Stimulated activated CD4-positive, alpha-beta T cell treated with anti-CD3 and anti-CD28 coated beads, Interleukin-1b, Interleukin-23, amount 100 ng/mL, for 48 hours (primary cell): ENCODE results near the gene SLC26A1.
"Not testable (repeated sequence)": the region's sequence is repeated elsewhere in the genome, so short reads cannot be mapped to it uniquely, and the experiment has no call there.

Source experiments
- DNase-seq: peaks from one replicate; pipeline ENCODE4 v3.0.0-alpha.2; 2020

The SLC26A1 gene

GRCh38 chr4:978957-979701, 14.1 kb downstream of the SLC26A1 start:
- DNase-seq: no peak

GRCh38 chr4:976016-976415, 17.2 kb downstream of the SLC26A1 start:
- DNase-seq: not testable (repeated sequence)

DNA sequence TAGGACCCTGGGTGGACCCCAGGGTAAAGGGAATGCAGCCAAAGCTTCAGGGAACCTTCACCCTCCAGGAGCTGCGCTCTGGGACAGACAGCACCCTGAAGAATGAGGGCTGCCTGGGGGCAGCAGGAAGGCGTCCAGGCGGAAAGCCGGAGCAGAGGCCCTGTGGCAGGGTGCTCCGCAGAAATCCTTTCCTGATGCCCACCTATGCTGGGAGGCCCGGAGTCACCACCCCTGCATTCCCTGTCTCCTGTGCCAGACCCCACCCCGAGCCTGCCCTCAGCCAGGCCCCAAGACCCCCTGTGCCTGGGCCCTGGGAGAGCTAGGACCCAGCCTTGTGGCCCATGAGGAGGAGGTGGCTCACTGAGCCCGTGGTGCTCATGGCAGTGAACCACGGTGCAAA, 18.5 kb downstream of the SLC26A1 start:
- DNase-seq: no peak

GRCh38 chr4:973431-974397, 19.5 kb downstream of the SLC26A1 start, which contains the start of gene DGKQ:
Gene DGKQ (minus strand): TSS chr4:973569. CDS start chr4:973482, 87 bp downstream.
- peak; percentile 86 for DNase-seq

DNA sequence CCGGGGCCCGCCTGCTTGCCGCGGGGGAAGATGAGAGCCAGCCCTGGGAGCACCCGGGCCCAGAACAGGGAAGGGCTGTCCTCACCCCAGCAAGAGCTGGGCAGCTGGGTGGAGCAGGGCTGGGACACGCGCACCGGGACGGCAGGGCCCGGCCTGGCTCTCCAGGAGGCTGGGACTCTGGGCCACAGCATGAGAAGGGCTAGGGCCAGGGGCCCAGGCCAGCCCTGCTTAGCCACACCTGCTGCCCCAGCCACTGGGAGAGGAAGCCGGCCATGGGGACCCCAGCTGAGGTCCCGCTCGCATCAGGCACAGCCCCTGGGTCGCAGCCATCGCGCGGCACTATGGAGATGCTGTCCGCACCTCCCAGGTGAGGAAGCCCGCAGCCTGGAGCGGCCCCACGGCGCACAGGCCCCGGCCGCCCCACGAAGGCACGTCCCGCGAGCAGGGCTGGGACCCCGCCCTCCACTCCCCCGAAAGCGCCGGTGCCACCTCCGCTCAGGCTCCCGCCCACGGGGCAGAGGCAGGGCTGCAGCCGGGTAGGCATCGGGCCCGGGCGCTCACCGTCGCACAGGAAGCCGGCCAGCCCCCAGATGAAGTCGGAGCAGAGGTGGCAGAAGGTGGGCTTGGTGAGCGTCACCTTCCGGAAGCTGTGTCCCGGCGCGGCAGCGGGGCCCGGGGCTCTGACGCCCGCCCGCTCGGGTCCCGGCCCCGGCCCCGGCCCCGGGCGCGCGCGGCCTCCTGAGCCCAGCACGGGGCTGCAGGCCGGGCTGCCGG, 20.4 kb downstream of the SLC26A1 start:
- peak; percentile 46 for DNase-seq

GRCh38 chr4:971666-972500, 21.3 kb downstream of the SLC26A1 start:
- DNase-seq: no peak

GRCh38 chr4:970854-971520, 22.2 kb downstream of the SLC26A1 start:
- DNase-seq: no peak

- DNase-seq: no peak
These were observed 23.0 kb downstream of the SLC26A1 start for GRCh38 chr4:970046-970745.

GRCh38 chr4:968621-969394, 24.4 kb downstream of the SLC26A1 start:
- DNase-seq: no peak

DNA sequence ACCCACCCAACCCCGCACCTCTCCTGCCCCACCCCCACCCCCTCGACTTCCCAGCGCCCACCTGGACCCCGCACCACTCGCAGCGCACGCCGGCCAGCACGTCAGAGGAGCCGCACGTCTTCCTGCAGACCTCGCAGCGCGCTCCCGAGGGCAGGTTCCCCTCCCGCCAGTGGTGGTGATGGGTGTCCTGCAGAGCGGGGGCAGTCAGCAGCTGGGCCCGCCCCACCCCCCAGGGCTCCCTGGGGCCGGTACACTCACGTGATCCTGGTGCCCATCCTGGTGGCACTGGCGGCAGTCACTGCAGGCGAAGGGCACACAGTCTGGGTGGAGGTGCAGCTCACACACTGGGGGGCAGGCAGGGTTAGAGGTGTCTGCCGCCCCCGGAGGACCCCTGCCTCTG, 25.0 kb downstream of the SLC26A1 start:
- DNase-seq: no peak

GRCh38 chr4:967113-968104, 25.8 kb downstream of the SLC26A1 start:
- no peak for DNase-seq

- no peak for DNase-seq
These were observed 26.7 kb downstream of the SLC26A1 start for GRCh38 chr4:966266-967112.

GRCh38 chr4:965766-966134, 27.5 kb downstream of the SLC26A1 start:
- DNase-seq: no peak

- no peak for DNase-seq
These were observed 28.0 kb downstream of the SLC26A1 start for GRCh38 chr4:965048-965765.

DNA sequence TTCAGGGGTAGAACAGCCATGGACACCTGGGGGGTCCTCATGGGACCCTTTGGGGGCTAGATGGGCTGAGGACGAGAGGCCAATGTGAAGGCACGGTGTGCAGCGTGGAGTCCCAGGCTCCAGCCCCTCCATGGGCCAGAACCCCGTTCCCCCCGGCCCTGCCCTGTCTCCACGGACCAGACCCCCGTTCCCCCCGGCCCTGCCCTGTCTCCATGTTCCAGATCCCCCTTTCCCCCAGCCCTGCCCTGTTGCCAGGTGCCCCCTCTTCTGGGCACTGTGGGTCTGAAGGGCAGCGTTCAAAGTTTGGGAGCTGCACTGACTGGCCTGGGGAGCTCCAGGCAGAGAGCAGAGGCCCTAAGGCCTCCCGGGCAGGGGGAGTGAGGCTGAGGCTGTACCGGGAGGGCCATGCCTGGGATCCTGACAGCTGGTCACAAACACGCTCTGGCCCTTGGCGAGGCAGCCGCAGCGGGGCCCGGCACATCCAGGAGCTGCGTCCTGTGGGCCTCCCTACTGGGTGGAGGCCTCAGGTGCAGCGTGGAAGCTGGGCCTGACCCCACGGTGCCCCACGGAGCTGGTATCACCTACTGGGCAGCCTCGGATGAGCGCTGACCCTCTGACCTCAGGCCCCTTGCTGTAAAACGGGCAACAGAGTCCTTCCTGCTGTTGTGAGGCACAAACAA, 28.7 kb downstream of the SLC26A1 start:
- DNase-seq: no peak
